Endothelial cell (in vitro differentiated cells): ENCODE data around the gene SMG9. TPM values are rescaled to one million over a fixed set of nuclear protein-coding genes. Genes with fewer than 3 reads are reported as not detected.
"Not testable (repeated sequence)": the region's sequence is repeated elsewhere in the genome, so short reads cannot be mapped to it uniquely, and the experiment has no call there.

ENCODE experiments used
- DNase-seq: peaks from one replicate; pipeline ENCODE4 v3.0.0; 2021; ENCODE audit warnings: low spot score
- H3K27ac Mint-ChIP-seq: one replicate; pipeline ENCODE4 v1.8.0; 2021; ENCODE audit warnings: mixed read lengths, inconsistent platforms; ENCODE audit not compliant: unreplicated experiment
- H3K27me3 Mint-ChIP-seq: one replicate; pipeline ENCODE4 v1.8.0; 2021; ENCODE audit warnings: mild to moderate bottlenecking, moderate library complexity, mixed read lengths, inconsistent platforms; ENCODE audit not compliant: unreplicated experiment
- H3K36me3 Mint-ChIP-seq: one replicate; pipeline ENCODE4 v1.8.0; 2021; ENCODE audit warnings: mild to moderate bottlenecking, low read depth, mixed read lengths, inconsistent platforms; ENCODE audit not compliant: unreplicated experiment
- H3K4me1 Mint-ChIP-seq: one replicate; pipeline ENCODE4 v1.8.0; 2021; ENCODE audit warnings: mild to moderate bottlenecking, mixed read lengths, inconsistent platforms; ENCODE audit not compliant: unreplicated experiment
- H3K4me3 Mint-ChIP-seq: one replicate; pipeline ENCODE4 v1.8.0; 2021; ENCODE audit warnings: mild to moderate bottlenecking, mixed read lengths, inconsistent platforms; ENCODE audit not compliant: unreplicated experiment
- H3K9me3 Mint-ChIP-seq: one replicate; pipeline ENCODE4 v1.8.0; 2021; ENCODE audit warnings: mixed read lengths, inconsistent platforms; ENCODE audit not compliant: unreplicated experiment
- total RNA-seq: library from RNA; stranded (reverse); fragmentation: NEBNext Ultra II Directional; extraction: Animal tissue kit (Norgen Biotek cat#: 25700); gene quantifications from one replicate; pipeline ENCODE4 v1.2.1, GENCODE V29; 2021; ENCODE audit not compliant: unreplicated experiment
- TF ChIP-seq, protein P1 (sequence below): fragments of 200-600 bp; sonication (generic); IDR thresholded peaks from one replicate; pipeline ENCODE4 v1.5.0; 2021; ENCODE audit warnings: antibody characterized with exemption; ENCODE audit not compliant: unreplicated experiment

The SMG9 gene
- total RNA-seq, 1 donor from 2014 or later, result 38.8 TPM

DNA sequence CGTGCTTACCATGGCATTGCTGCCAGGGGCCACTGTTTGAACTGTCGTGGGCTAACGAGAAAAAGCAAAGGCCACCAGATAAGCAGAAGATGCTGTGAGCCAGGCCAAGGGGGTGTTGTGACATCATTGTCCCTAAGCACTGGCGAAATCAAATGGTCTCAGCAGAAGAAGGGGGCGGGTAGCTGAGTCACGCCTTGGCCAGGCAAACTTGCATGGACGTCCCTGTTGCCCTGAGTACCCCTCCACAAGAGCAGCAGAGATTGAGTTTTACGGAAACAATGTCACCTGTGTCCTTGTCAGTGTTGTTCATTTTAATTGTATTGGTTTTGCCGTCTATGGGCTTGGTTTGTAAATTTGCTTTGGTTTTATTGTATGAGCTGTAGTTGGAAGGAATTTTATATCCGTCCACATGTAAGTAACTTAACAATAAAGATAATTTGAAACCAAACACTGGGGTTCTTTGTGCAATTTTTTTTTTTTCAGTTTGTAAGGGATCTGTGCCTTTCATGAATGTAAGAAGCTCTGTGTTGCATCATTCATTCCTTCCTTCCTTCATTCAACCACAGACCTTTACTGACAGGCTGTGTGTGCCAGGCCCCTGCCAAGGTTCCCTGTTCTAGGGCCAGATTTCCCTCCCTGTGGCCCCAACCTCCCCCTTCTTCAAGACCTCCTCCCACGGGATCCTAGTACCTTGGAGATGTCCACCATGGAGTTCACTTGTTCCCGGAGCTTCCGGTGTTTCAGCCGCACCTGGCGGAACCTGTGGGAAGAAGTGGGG is 13.7 kb upstream of the SMG9 start:
- Mint-ChIP-seq H3K4me1 (no peaks in the 10 kb centered on the region), H3K36me3 (peaks cover 5% of the 10 kb centered on the region), H3K9me3 (no peaks in the 10 kb centered on the region), H3K4me3 (peak overlapping the region; percentile 50), H3K27me3 (peaks cover 27% of the 10 kb centered on the region), H3K27ac (no peak overlapping the region)
- TF ChIP-seq, protein P1, sequence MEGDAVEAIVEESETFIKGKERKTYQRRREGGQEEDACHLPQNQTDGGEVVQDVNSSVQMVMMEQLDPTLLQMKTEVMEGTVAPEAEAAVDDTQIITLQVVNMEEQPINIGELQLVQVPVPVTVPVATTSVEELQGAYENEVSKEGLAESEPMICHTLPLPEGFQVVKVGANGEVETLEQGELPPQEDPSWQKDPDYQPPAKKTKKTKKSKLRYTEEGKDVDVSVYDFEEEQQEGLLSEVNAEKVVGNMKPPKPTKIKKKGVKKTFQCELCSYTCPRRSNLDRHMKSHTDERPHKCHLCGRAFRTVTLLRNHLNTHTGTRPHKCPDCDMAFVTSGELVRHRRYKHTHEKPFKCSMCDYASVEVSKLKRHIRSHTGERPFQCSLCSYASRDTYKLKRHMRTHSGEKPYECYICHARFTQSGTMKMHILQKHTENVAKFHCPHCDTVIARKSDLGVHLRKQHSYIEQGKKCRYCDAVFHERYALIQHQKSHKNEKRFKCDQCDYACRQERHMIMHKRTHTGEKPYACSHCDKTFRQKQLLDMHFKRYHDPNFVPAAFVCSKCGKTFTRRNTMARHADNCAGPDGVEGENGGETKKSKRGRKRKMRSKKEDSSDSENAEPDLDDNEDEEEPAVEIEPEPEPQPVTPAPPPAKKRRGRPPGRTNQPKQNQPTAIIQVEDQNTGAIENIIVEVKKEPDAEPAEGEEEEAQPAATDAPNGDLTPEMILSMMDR, result no peak
- DNase-seq, result no peak

DNA sequence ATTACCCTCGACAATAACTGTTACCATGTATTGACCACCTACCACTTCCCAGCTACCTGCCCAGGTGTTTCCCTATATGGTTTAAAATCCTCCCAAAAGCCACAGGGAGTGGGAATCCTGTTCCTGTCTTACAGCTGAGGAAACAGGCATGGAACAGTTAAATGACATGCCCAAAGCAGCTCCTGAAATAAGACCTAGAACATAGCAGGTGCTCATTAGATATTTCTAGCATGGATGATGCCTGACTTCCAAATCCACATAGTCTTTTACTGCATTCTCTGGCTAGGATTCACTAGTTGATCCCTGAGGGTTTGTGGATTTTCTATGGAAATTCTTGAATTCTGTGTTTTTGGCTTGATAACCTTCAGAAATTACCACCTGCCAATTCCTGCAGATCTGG is 13.1 kb upstream of the SMG9 start:
- H3K27me3 Mint-ChIP-seq, result peaks cover 21% of the 10 kb centered on the region
- H3K9me3 Mint-ChIP-seq, result no peaks in the 10 kb centered on the region
- no peak overlapping the region for H3K4me3 Mint-ChIP-seq
- no peak overlapping the region for H3K27ac Mint-ChIP-seq
- TF ChIP-seq, protein P1, result no peak
- H3K36me3 Mint-ChIP-seq, result peaks cover 2% of the 10 kb centered on the region
- no peak for DNase-seq
- no peaks in the 10 kb centered on the region for H3K4me1 Mint-ChIP-seq

DNA sequence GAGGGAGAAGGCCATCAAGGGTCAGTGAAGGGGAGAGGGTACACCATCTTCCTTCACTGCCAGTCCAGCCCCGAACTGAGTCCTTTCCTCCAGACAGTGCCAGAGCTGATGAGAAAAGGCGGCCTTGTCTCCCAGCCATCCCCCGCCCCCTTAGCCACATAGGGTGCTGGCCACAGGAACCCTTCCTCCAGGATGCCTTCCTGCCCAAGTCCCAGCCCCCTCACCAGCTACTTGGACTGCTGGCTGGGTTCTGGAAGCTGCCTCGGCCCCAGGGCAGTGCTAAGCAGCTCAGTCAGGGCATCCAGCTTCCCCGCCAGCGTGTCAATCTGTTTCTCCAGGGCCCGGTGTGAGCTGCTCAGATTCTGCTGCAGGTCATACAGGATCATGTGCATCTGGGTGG is 12.6 kb upstream of the SMG9 start:
- Mint-ChIP-seq H3K4me1 (no peaks in the 10 kb centered on the region), H3K27ac (no peak overlapping the region), H3K36me3 (no peaks in the 10 kb centered on the region), H3K4me3 (no peak overlapping the region), H3K27me3 (peaks cover 16% of the 10 kb centered on the region), H3K9me3 (no peaks in the 10 kb centered on the region)
- no peak for DNase-seq
- TF ChIP-seq, protein P1, result no peak

DNA sequence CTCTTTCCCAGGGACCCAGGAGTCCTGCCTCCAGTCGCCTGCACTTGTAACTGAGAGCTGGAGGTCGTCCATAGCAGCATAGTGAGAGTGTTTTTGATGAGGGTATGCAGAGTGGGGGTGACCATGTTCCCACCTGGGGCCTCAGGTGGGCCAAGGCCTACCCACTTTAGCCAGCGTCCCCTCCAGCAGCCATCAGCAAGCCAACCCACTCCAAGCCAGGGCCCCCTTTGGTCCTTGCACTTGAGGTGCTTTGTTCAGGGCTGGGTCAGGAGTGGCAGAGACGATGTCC is 11.9 kb upstream of the SMG9 start:
- no peaks in the 10 kb centered on the region for H3K9me3 Mint-ChIP-seq
- no peak for DNase-seq
- no peaks in the 10 kb centered on the region for H3K4me1 Mint-ChIP-seq
- no peaks in the 10 kb centered on the region for H3K36me3 Mint-ChIP-seq
- TF ChIP-seq, protein P1, result no peak
- no peak overlapping the region for H3K27ac Mint-ChIP-seq
- no peak overlapping the region for H3K4me3 Mint-ChIP-seq
- peaks cover 18% of the 10 kb centered on the region for H3K27me3 Mint-ChIP-seq

DNA sequence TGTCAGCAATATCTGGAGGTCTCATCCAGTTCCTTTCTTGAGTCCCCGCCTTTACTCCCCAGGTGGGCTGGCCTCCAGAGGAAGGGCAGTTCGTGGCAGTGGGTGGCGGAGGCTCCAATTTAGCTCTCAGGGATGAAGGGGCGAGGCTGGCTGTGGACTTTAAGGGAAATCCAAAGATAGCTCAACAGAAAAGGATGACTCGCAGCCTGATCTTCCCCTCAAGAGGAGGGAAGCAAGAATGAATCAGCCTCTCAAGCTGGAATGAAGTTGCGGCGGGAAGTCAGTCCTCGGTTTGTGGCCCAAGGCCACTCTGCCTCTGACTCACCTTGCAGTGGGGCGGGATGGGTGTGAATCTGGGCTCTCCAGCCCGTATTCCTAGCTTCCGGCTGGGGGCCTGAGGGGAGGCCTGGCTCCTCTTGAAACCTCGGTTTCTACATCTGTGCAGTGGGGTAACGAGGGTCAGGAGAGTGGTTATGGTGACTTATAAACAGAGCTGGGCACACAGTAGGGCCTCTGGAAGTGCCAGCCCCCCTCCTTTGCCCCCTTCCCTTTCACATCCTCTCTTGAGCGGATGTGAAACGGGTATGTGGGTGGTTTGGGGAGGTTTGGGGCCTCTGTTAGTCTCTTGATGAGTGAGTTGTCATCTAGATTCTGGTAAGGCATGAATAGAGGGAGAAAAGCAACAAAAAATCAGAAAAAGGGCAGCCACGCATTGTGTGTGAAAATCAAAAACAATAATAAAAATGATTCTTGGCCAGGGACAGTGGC is 10.5 kb upstream of the SMG9 start:
- Mint-ChIP-seq H3K27ac (no peak overlapping the region), H3K36me3 (no peaks in the 10 kb centered on the region), H3K4me3 (no peak overlapping the region), H3K9me3 (no peaks in the 10 kb centered on the region), H3K4me1 (no peaks in the 10 kb centered on the region), H3K27me3 (peaks cover 10% of the 10 kb centered on the region)
- TF ChIP-seq, protein P1, result no peak
- DNase-seq, result no peak

DNA sequence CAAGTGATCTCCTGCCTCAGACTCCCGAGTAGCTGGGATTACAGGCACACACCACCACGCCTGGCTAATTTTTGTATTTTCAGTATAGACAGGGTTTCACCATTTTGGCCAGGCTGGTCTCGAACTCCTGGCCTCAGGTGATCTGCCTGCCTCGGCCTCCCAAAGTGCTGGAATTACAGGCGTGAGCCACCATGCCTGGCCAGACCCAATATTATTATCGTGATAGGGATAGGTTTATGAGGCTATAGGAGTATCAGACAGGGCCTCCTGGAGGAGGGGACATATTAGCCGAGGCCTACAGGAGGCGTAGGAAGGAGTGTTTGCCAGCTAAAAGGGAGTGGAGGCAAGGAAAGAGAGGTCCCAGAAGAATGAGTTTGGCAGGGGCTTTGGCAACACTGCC is 9.9 kb upstream of the SMG9 start:
- H3K4me1 Mint-ChIP-seq, H3K27ac Mint-ChIP-seq: not testable (repeated sequence)

More for the DNA sequence above, 9.9 kb upstream of the SMG9 start:
- DNase-seq, H3K27me3 Mint-ChIP-seq, H3K9me3 Mint-ChIP-seq, H3K4me3 Mint-ChIP-seq, H3K36me3 Mint-ChIP-seq: not testable (repeated sequence)
